Measurements from ENCODE around the gene TMEM45A.
A peak's percentile ranks its signal among the peaks of the same experiment; 100 is the strongest.
"Not testable (repeated sequence)": the region's sequence is repeated elsewhere in the genome, so short reads cannot be mapped to it uniquely, and the experiment has no call there.

The TMEM45A gene

GRCh38 chr3:100577382-100578008, 85.1 kb downstream of the TMEM45A start:
- DNase-seq (ENCODE audit: low spot score), result no peak

GRCh38 chr3:100578646-100579045, 86.2 kb downstream of the TMEM45A start:
- no peak for DNase-seq (ENCODE audit: low spot score)

- no peak for DNase-seq (ENCODE audit: low spot score)
Measured at GRCh38 chr3:100580147-100580546, 87.7 kb downstream of the TMEM45A start.

- DNase-seq (ENCODE audit: low spot score), result no peak
Measured at GRCh38 chr3:100581650-100582049, 89.2 kb downstream of the TMEM45A start.

GRCh38 chr3:100582157-100582556, 89.7 kb downstream of the TMEM45A start:
- not testable (repeated sequence) for DNase-seq (ENCODE audit: low spot score)

GRCh38 chr3:100584101-100584660, 91.8 kb downstream of the TMEM45A start:
- no peak for DNase-seq (ENCODE audit: low spot score)

GRCh38 chr3:100586832-100587231, 94.4 kb downstream of the TMEM45A start:
- no peak for DNase-seq (ENCODE audit: low spot score)

- no peak for DNase-seq (ENCODE audit: low spot score)
Measured at GRCh38 chr3:100588251-100588650, 95.8 kb downstream of the TMEM45A start.

- DNase-seq (ENCODE audit: low spot score), result peak; percentile 84
Measured at GRCh38 chr3:100590114-100590839, 97.9 kb downstream of the TMEM45A start.

- no peak for DNase-seq (ENCODE audit: low spot score)
Measured at GRCh38 chr3:100590840-100591147, 98.4 kb downstream of the TMEM45A start.

- no peak for DNase-seq (ENCODE audit: low spot score)
Measured at GRCh38 chr3:100591411-100591810, 99.0 kb downstream of the TMEM45A start.

GRCh38 chr3:100600181-100601042, 108.0 kb downstream of the TMEM45A start:
- DNase-seq (ENCODE audit: low spot score), result no peak

GRCh38 chr3:100602506-100603444, 110.4 kb downstream of the TMEM45A start:
- peak; percentile 9 for DNase-seq (ENCODE audit: low spot score)

- DNase-seq (ENCODE audit: low spot score), result peak; percentile 31
Measured at GRCh38 chr3:100603469-100603868, 111.0 kb downstream of the TMEM45A start.

- DNase-seq (ENCODE audit: low spot score), result no peak
Measured at GRCh38 chr3:100605358-100605757, 112.9 kb downstream of the TMEM45A start.

- peak; percentile 6 for DNase-seq (ENCODE audit: low spot score)
Measured at GRCh38 chr3:100606894-100607512, 114.6 kb downstream of the TMEM45A start.

- no peak for DNase-seq (ENCODE audit: low spot score)
Measured at GRCh38 chr3:100609305-100609704, 116.9 kb downstream of the TMEM45A start, which contains the start of gene ADGRG7. TSS of gene ADGRG7 (plus strand) at chr3:100609601. CDS start at chr3:100609857, 256 bp downstream.

- DNase-seq (ENCODE audit: low spot score), result no peak
Measured at GRCh38 chr3:100609963-100610362, 117.5 kb downstream of the TMEM45A start.

- no peak for DNase-seq (ENCODE audit: low spot score)
Measured at GRCh38 chr3:100611221-100611620, 118.8 kb downstream of the TMEM45A start.

GRCh38 chr3:100613721-100614390, 121.4 kb downstream of the TMEM45A start:
- no peak for DNase-seq (ENCODE audit: low spot score)
